Breast epithelium (tissue), 3 donors: Measurements from ENCODE around the gene MEX3C.
A peak's percentile ranks its signal among the peaks of the same experiment; 100 is the strongest.

Experiments
- CTCF ChIP-seq, 3 donors: fragments of 450-650 bp; IDR thresholded peaks; one replicate each; pipeline ENCODE4 v1.5.1; 2016 to 2017; ENCODE audit warnings: antibody characterized with exemption in 3 of 3, mild to moderate bottlenecking in 3 of 3, moderate library complexity in 3 of 3
- POLR2A ChIP-seq: fragments of 450-650 bp; IDR thresholded peaks from one replicate; pipeline ENCODE4 v1.6.1; 2016; ENCODE audit warnings: antibody characterized with exemption, mild to moderate bottlenecking, moderate library complexity
- POLR2AphosphoS5 ChIP-seq, 3 donors: sonication (generic); formaldehyde crosslinking; IDR thresholded peaks; one replicate each; pipeline ENCODE4 v1.6.1; 2017; ENCODE audit warnings: antibody characterized with exemption in 3 of 3

- TF ChIP-seq POLR2A (no peak), CTCF (IDR thresholded peaks at IDR 0.05) (peak in 1 of 3 donors; percentile 57), POLR2AphosphoS5 (IDR thresholded peaks at IDR 0.05) (peak in 1 of 3 donors; percentile 47)
These were observed 33.1 kb downstream of the MEX3C start for GRCh38 chr18:51164342-51164741.
